Activated CD4-positive, alpha-beta memory T cell treated with anti-CD3 and anti-CD28 coated beads, Interleukin-2, amount 10 ng/mL, durations not matched to agents 7 days and 5 days (primary cell): ENCODE data around the gene TERC. TPM values are rescaled to one million over a fixed set of nuclear protein-coding genes. Genes with fewer than 3 reads are reported as not detected.

ENCODE experiments used
- CTCF ChIA-PET: fragments of 350-600 bp; sonication (Branson Sonifier 250); formaldehyde crosslinking; loops from one replicate; lab custom pipeline; 2021; ENCODE audit warnings: antibody characterized with exemption, inconsistent platforms; lab: Charles Lee
- POLR2A ChIA-PET: fragments of 350-600 bp; sonication (Branson Sonifier 250); formaldehyde crosslinking; loops from one replicate; lab custom pipeline; 2021; ENCODE audit warnings: antibody characterized with exemption; lab: Charles Lee
- DNase-seq: peaks from one replicate; pipeline ENCODE4 v3.0.0-alpha.2; 2020
- H3K27ac Mint-ChIP-seq: one replicate; pipeline ENCODE4 v1.8.0; 2021; ENCODE audit warnings: mild to moderate bottlenecking, mixed read lengths
- H3K27me3 Mint-ChIP-seq: one replicate; pipeline ENCODE4 v1.8.0; 2021; ENCODE audit warnings: mixed read lengths
- H3K36me3 Mint-ChIP-seq: one replicate; pipeline ENCODE4 v1.8.0; 2021; ENCODE audit warnings: low read depth, mixed read lengths
- H3K4me1 Mint-ChIP-seq: one replicate; pipeline ENCODE4 v1.8.0; 2021; ENCODE audit warnings: mixed read lengths
- H3K4me3 Mint-ChIP-seq: one replicate; pipeline ENCODE4 v1.8.0; 2021; ENCODE audit warnings: mild to moderate bottlenecking, mixed read lengths
- H3K9me3 Mint-ChIP-seq: one replicate; pipeline ENCODE4 v1.8.0; 2021; ENCODE audit warnings: mixed read lengths
- total RNA-seq, 2 experiments: library from RNA; stranded (reverse); gene quantifications; one replicate each; pipeline ENCODE4 v1.2.3, GENCODE V29; 2021

TERC gene
- total RNA-seq, 2 experiments from 2014 or later = 1.9 to 4.0 TPM

- Mint-ChIP-seq H3K9me3 (peaks cover 2% of the 10 kb centered on the region), H3K4me1 (peaks cover 44% of the 10 kb centered on the region), H3K27ac (peak overlapping the region; percentile 97), H3K27me3 (no peaks in the 10 kb centered on the region), H3K36me3 (no peaks in the 10 kb centered on the region), H3K4me3 (peak overlapping the region; percentile 96)
- ChIA-PET POLR2A (interaction anchor here (0.9 to 4.3 kb wide), 11 partner anchors 9 to 653 kb away, joined by 3 to 53 read pairs (median 7); partner anchors contain the start of genes LRRC34, LRRIQ4, MYNN and PHC3), CTCF (interaction anchor here (1.2 to 4.3 kb wide), 3 partner anchors 9 to 99 kb away, joined by 3 to 29 read pairs (median 7); partner anchors contain the start of gene MYNN)
- peak; percentile 67 for DNase-seq
Measured at GRCh38 chr3:169764312-169764881, 463 bp downstream of the TERC start.

DNA sequence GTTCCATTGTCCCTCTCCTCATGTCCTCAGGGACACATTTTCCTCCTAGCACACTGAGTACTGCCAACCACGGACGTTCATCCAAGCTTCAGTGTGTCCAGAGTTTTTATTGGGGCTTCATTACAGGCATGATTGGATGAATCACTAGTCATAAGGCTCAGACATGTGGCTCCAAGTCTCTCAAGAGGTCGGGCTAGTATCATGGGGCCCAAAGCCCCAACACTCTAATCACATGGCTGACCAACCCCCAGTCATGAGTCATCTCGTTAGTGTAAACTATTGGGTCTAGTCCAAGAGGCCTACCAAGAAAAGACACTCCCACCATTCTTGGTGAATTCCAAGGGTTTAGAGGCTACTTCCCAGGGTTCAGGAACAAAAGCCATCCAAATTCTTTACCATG lies 4.4 kb downstream of the TERC start:
- peaks cover 2% of the 10 kb centered on the region for H3K9me3 Mint-ChIP-seq
- peaks cover 6% of the 10 kb centered on the region for H3K27me3 Mint-ChIP-seq
- ChIA-PET CTCF (interaction anchor here (1.1 to 4.3 kb wide), 2 partner anchors 9 to 13 kb away, joined by 4 to 29 read pairs; partner anchors contain the start of genes ACTRT3 and MYNN), POLR2A (interaction anchor here (1.0 kb wide), 1 partner anchor 279 kb away, joined by 3 read pairs; no protein-coding TSS in a partner anchor)
- peaks cover 48% of the 10 kb centered on the region for H3K4me1 Mint-ChIP-seq
- no peak for DNase-seq
- no peak overlapping the region for H3K4me3 Mint-ChIP-seq
- no peak overlapping the region for H3K27ac Mint-ChIP-seq
- no peaks in the 10 kb centered on the region for H3K36me3 Mint-ChIP-seq

GRCh38 chr3:169759256-169759655 lies 5.6 kb downstream of the TERC start:
- peaks cover 42% of the 10 kb centered on the region for H3K4me1 Mint-ChIP-seq
- POLR2A ChIA-PET = interaction anchor here (0.6 to 2.3 kb wide), 2 partner anchors 10 to 14 kb away, joined by 3 to 11 read pairs; partner anchors contain the start of genes ACTRT3 and MYNN
- peak overlapping the region; percentile 38 for H3K27ac Mint-ChIP-seq
- CTCF ChIA-PET = interaction anchor here (1.7 kb wide), 1 partner anchor 10 kb away, joined by 3 read pairs; the partner anchor contains the start of gene ACTRT3
- peaks cover 8% of the 10 kb centered on the region for H3K27me3 Mint-ChIP-seq
- DNase-seq = no peak
- no peak overlapping the region for H3K4me3 Mint-ChIP-seq
- H3K36me3 Mint-ChIP-seq = no peaks in the 10 kb centered on the region
- no peaks in the 10 kb centered on the region for H3K9me3 Mint-ChIP-seq

- Mint-ChIP-seq H3K9me3 (no peaks in the 10 kb centered on the region), H3K27me3 (peaks cover 8% of the 10 kb centered on the region), H3K4me3 (no peak overlapping the region), H3K27ac (no peak overlapping the region), H3K4me1 (peaks cover 34% of the 10 kb centered on the region), H3K36me3 (no peaks in the 10 kb centered on the region)
- ChIA-PET POLR2A (interaction anchor here (2.3 kb wide), 1 partner anchor 15 kb away, joined by 11 read pairs; the partner anchor contains the start of gene MYNN), CTCF (interaction anchor here (1.7 kb wide), 1 partner anchor 11 kb away, joined by 3 read pairs; the partner anchor contains the start of gene ACTRT3)
- DNase-seq = no peak
Measured at GRCh38 chr3:169758359-169758994, 6.4 kb downstream of the TERC start.

- ChIA-PET CTCF (no interaction called here), POLR2A (no interaction called here)
- H3K36me3 Mint-ChIP-seq = no peaks in the 10 kb centered on the region
- peaks cover 19% of the 10 kb centered on the region for H3K4me1 Mint-ChIP-seq
- H3K9me3 Mint-ChIP-seq = no peaks in the 10 kb centered on the region
- H3K27ac Mint-ChIP-seq = no peak overlapping the region
- H3K4me3 Mint-ChIP-seq = no peak overlapping the region
- no peak for DNase-seq
- H3K27me3 Mint-ChIP-seq = peaks cover 17% of the 10 kb centered on the region
Measured at GRCh38 chr3:169755488-169755887, 9.4 kb downstream of the TERC start.

- no peak overlapping the region for H3K4me3 Mint-ChIP-seq
- CTCF ChIA-PET = interaction anchor here (1.2 kb wide), 1 partner anchor 9 kb away, joined by 3 read pairs; no protein-coding TSS in a partner anchor
Measured at GRCh38 chr3:169754711-169755110, 10.1 kb downstream of the TERC start.

DNA sequence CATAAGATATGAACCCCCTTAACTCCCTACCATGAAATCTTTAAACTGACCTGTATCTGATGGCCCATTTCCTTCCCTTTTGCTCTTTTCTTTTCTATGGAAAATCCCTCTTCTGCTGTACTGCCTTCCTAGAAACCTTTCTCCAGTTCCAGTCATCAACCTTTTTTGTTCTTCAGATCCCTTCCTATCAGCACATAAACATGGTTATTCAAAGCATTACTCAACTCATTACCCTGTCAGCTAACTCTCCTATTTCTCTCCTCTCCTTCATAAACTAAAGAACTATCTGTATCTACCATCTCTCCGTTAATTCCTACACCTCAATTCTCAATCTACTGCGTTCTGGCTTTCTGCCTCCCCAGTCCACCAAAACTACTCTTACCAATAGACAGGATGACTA lies 13.0 kb downstream of the TERC start:
- Mint-ChIP-seq H3K9me3 (no peaks in the 10 kb centered on the region), H3K27me3 (peaks cover 28% of the 10 kb centered on the region), H3K4me1 (peaks cover 7% of the 10 kb centered on the region), H3K36me3 (no peaks in the 10 kb centered on the region), H3K4me3 (no peak overlapping the region), H3K27ac (no peak overlapping the region)
- ChIA-PET CTCF (interaction anchor here (0.7 to 1.1 kb wide), 2 partner anchors 275 to 296 kb away, joined by 3 to 4 read pairs; no protein-coding TSS in a partner anchor), POLR2A (no interaction called here)
- no peak for DNase-seq

More at GRCh38 chr3:169754711-169755110, 10.1 kb downstream of the TERC start:
- H3K27ac Mint-ChIP-seq = no peak overlapping the region
- POLR2A ChIA-PET = no interaction called here
- DNase-seq = no peak
- no peaks in the 10 kb centered on the region for H3K36me3 Mint-ChIP-seq
- no peaks in the 10 kb centered on the region for H3K9me3 Mint-ChIP-seq
- peaks cover 19% of the 10 kb centered on the region for H3K27me3 Mint-ChIP-seq
- H3K4me1 Mint-ChIP-seq = peaks cover 13% of the 10 kb centered on the region

DNA sequence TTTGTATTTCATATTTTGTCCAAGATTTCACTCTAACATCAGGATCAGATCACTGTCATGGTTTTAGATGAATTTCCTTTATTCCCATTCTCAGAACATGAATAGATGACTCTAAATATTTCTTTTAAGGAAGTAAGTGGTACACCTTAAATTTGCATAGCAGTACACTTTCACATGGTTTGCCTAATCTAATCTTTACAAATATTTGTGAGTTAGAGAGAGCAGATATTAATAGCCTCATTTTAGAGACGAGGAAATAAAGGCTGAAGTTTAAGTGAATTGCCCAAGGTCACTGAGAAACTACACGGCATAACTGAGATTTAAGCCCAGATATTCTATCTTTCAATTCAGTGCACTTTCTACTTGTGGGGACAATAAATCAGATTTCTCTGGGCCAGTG lies 14.2 kb downstream of the TERC start:
- no peak overlapping the region for H3K4me3 Mint-ChIP-seq

GRCh38 chr3:169748670-169749069 lies 16.2 kb downstream of the TERC start:
- no peak for DNase-seq
- H3K4me1 Mint-ChIP-seq = peaks cover 7% of the 10 kb centered on the region
- H3K4me3 Mint-ChIP-seq = no peak overlapping the region
- no peaks in the 10 kb centered on the region for H3K36me3 Mint-ChIP-seq
- no peaks in the 10 kb centered on the region for H3K9me3 Mint-ChIP-seq
- H3K27ac Mint-ChIP-seq = no peak overlapping the region
- CTCF ChIA-PET = no interaction called here
- POLR2A ChIA-PET = no interaction called here
- H3K27me3 Mint-ChIP-seq = peaks cover 28% of the 10 kb centered on the region

More for the DNA sequence above, 14.2 kb downstream of the TERC start:
- peaks cover 7% of the 10 kb centered on the region for H3K4me1 Mint-ChIP-seq
- H3K9me3 Mint-ChIP-seq = no peaks in the 10 kb centered on the region
- no peaks in the 10 kb centered on the region for H3K36me3 Mint-ChIP-seq
- CTCF ChIA-PET = interaction anchor here (1.1 kb wide), 1 partner anchor 276 kb away, joined by 3 read pairs; no protein-coding TSS in a partner anchor
- POLR2A ChIA-PET = no interaction called here
- H3K27ac Mint-ChIP-seq = no peak overlapping the region
- DNase-seq = no peak
- H3K27me3 Mint-ChIP-seq = peaks cover 30% of the 10 kb centered on the region

GRCh38 chr3:169746924-169747323 lies 17.9 kb downstream of the TERC start:
- POLR2A ChIA-PET = no interaction called here
- Mint-ChIP-seq H3K27me3 (peaks cover 21% of the 10 kb centered on the region), H3K9me3 (no peaks in the 10 kb centered on the region), H3K27ac (no peak overlapping the region), H3K4me1 (peaks cover 7% of the 10 kb centered on the region), H3K4me3 (no peak overlapping the region), H3K36me3 (no peaks in the 10 kb centered on the region)
- DNase-seq = no peak
- CTCF ChIA-PET = no interaction called here

- POLR2A ChIA-PET = no interaction called here
- Mint-ChIP-seq H3K9me3 (no peaks in the 10 kb centered on the region), H3K4me3 (no peak overlapping the region), H3K4me1 (peaks cover 7% of the 10 kb centered on the region), H3K27me3 (peaks cover 17% of the 10 kb centered on the region), H3K27ac (no peak overlapping the region), H3K36me3 (no peaks in the 10 kb centered on the region)
- DNase-seq = no peak
- CTCF ChIA-PET = interaction anchor here (1.2 kb wide), 1 partner anchor 595 kb away, joined by 5 read pairs; no protein-coding TSS in a partner anchor
Measured at GRCh38 chr3:169744366-169745054, 20.4 kb downstream of the TERC start.

GRCh38 chr3:169739067-169739466 lies 25.8 kb downstream of the TERC start:
- Mint-ChIP-seq H3K4me1 (no peaks in the 10 kb centered on the region), H3K4me3 (no peak overlapping the region), H3K9me3 (no peaks in the 10 kb centered on the region), H3K36me3 (no peaks in the 10 kb centered on the region), H3K27ac (no peak overlapping the region), H3K27me3 (peaks cover 4% of the 10 kb centered on the region)
- ChIA-PET CTCF (no interaction called here), POLR2A (no interaction called here)
- no peak for DNase-seq
